ENCODE measurements around the gene PCNX1.
"Not testable (repeated sequence)": the region's sequence is repeated elsewhere in the genome, so short reads cannot be mapped to it uniquely, and the experiment has no call there.

Gene PCNX1

GRCh38 chr14:71121711-71122110 lies 214.5 kb downstream of the PCNX1 start:
- H3K79me2 ChIP-seq (ENCODE audit: control insufficient read depth, insufficient read depth, low read length, unreplicated experiment): no peaks in the 10 kb centered on the region
- H3K4me3 ChIP-seq (ENCODE audit: low read depth, low read length): no peak overlapping the region
- H3K27ac ChIP-seq (ENCODE audit: low read depth, low read length): no peak overlapping the region
- no peaks in the 10 kb centered on the region for H3K27me3 ChIP-seq (ENCODE audit: insufficient read depth, low read length)
- peaks cover 19% of the 10 kb centered on the region for H3K4me1 ChIP-seq (ENCODE audit: control insufficient read depth, insufficient read depth, low read length, unreplicated experiment)
- H2AFZ ChIP-seq (ENCODE audit: low read length, unreplicated experiment): no peak overlapping the region
- no peaks in the 10 kb centered on the region for H3K36me3 ChIP-seq (ENCODE audit: insufficient read depth, low read length)

GRCh38 chr14:71122866-71123565 lies 215.8 kb downstream of the PCNX1 start:
- H3K4me1 ChIP-seq (ENCODE audit: control insufficient read depth, insufficient read depth, low read length, unreplicated experiment): peaks cover 14% of the 10 kb centered on the region
- H3K36me3 ChIP-seq (ENCODE audit: insufficient read depth, low read length): no peaks in the 10 kb centered on the region
- H3K27me3 ChIP-seq (ENCODE audit: insufficient read depth, low read length): no peaks in the 10 kb centered on the region
- H3K79me2 ChIP-seq (ENCODE audit: control insufficient read depth, insufficient read depth, low read length, unreplicated experiment): no peaks in the 10 kb centered on the region
- H2AFZ ChIP-seq (ENCODE audit: low read length, unreplicated experiment): no peak overlapping the region
- H3K4me3 ChIP-seq (ENCODE audit: low read depth, low read length): no peak overlapping the region
- H3K27ac ChIP-seq (ENCODE audit: low read depth, low read length): no peak overlapping the region

- H3K4me3 ChIP-seq (ENCODE audit: low read depth, low read length): no peak overlapping the region
- H3K27ac ChIP-seq (ENCODE audit: low read depth, low read length): no peak overlapping the region
These were observed 216.4 kb downstream of the PCNX1 start for GRCh38 chr14:71123579-71124135.

GRCh38 chr14:71129716-71130490 lies 222.6 kb downstream of the PCNX1 start:
- H3K36me3 ChIP-seq (ENCODE audit: insufficient read depth, low read length); H3K4me3 ChIP-seq (ENCODE audit: low read depth, low read length); H3K79me2 ChIP-seq (ENCODE audit: control insufficient read depth, insufficient read depth, low read length, unreplicated experiment); H3K27me3 ChIP-seq (ENCODE audit: insufficient read depth, low read length): not testable (repeated sequence)
- Histone ChIP-seq H3K27ac (ENCODE audit: low read depth, low read length) (peak overlapping the region; percentile 63), H3K4me1 (ENCODE audit: control insufficient read depth, insufficient read depth, low read length, unreplicated experiment) (peaks cover 24% of the 10 kb centered on the region), H2AFZ (ENCODE audit: low read length, unreplicated experiment) (peak overlapping the region; percentile 65)

More at GRCh38 chr14:71123579-71124135, 216.4 kb downstream of the PCNX1 start:
- Histone ChIP-seq H3K79me2 (ENCODE audit: control insufficient read depth, insufficient read depth, low read length, unreplicated experiment) (no peaks in the 10 kb centered on the region), H3K4me1 (ENCODE audit: control insufficient read depth, insufficient read depth, low read length, unreplicated experiment) (peaks cover 8% of the 10 kb centered on the region), H3K27me3 (ENCODE audit: insufficient read depth, low read length) (no peaks in the 10 kb centered on the region), H3K36me3 (ENCODE audit: insufficient read depth, low read length) (no peaks in the 10 kb centered on the region), H2AFZ (ENCODE audit: low read length, unreplicated experiment) (no peak overlapping the region)

GRCh38 chr14:71130491-71131179 lies 223.4 kb downstream of the PCNX1 start:
- peak overlapping the region; percentile 52 for H3K4me3 ChIP-seq (ENCODE audit: low read depth, low read length)
- no peaks in the 10 kb centered on the region for H3K79me2 ChIP-seq (ENCODE audit: control insufficient read depth, insufficient read depth, low read length, unreplicated experiment)
- no peaks in the 10 kb centered on the region for H3K27me3 ChIP-seq (ENCODE audit: insufficient read depth, low read length)
- H3K4me1 ChIP-seq (ENCODE audit: control insufficient read depth, insufficient read depth, low read length, unreplicated experiment): peaks cover 24% of the 10 kb centered on the region
- H2AFZ ChIP-seq (ENCODE audit: low read length, unreplicated experiment): peak overlapping the region; percentile 65
- no peaks in the 10 kb centered on the region for H3K36me3 ChIP-seq (ENCODE audit: insufficient read depth, low read length)
- peak overlapping the region; percentile 63 for H3K27ac ChIP-seq (ENCODE audit: low read depth, low read length)

- no peak overlapping the region for H3K27ac ChIP-seq (ENCODE audit: low read depth, low read length)
- no peaks in the 10 kb centered on the region for H3K27me3 ChIP-seq (ENCODE audit: insufficient read depth, low read length)
- H3K4me1 ChIP-seq (ENCODE audit: control insufficient read depth, insufficient read depth, low read length, unreplicated experiment): peaks cover 32% of the 10 kb centered on the region
- no peaks in the 10 kb centered on the region for H3K79me2 ChIP-seq (ENCODE audit: control insufficient read depth, insufficient read depth, low read length, unreplicated experiment)
- no peak overlapping the region for H3K4me3 ChIP-seq (ENCODE audit: low read depth, low read length)
- no peaks in the 10 kb centered on the region for H3K36me3 ChIP-seq (ENCODE audit: insufficient read depth, low read length)
- H2AFZ ChIP-seq (ENCODE audit: low read length, unreplicated experiment): no peak overlapping the region
These were observed 226.0 kb downstream of the PCNX1 start for GRCh38 chr14:71133296-71133695.

GRCh38 chr14:71135496-71135895 lies 228.2 kb downstream of the PCNX1 start:
- peaks cover 35% of the 10 kb centered on the region for H3K4me1 ChIP-seq (ENCODE audit: control insufficient read depth, insufficient read depth, low read length, unreplicated experiment)
- H3K27ac ChIP-seq (ENCODE audit: low read depth, low read length): no peak overlapping the region
- no peak overlapping the region for H3K4me3 ChIP-seq (ENCODE audit: low read depth, low read length)
- no peaks in the 10 kb centered on the region for H3K27me3 ChIP-seq (ENCODE audit: insufficient read depth, low read length)
- no peaks in the 10 kb centered on the region for H3K36me3 ChIP-seq (ENCODE audit: insufficient read depth, low read length)
- no peaks in the 10 kb centered on the region for H3K79me2 ChIP-seq (ENCODE audit: control insufficient read depth, insufficient read depth, low read length, unreplicated experiment)
- H2AFZ ChIP-seq (ENCODE audit: low read length, unreplicated experiment): no peak overlapping the region

- Histone ChIP-seq H2AFZ (ENCODE audit: low read length, unreplicated experiment) (no peak overlapping the region), H3K4me3 (ENCODE audit: low read depth, low read length) (no peak overlapping the region), H3K27me3 (ENCODE audit: insufficient read depth, low read length) (no peaks in the 10 kb centered on the region), H3K79me2 (ENCODE audit: control insufficient read depth, insufficient read depth, low read length, unreplicated experiment) (no peaks in the 10 kb centered on the region), H3K27ac (ENCODE audit: low read depth, low read length) (no peak overlapping the region), H3K4me1 (ENCODE audit: control insufficient read depth, insufficient read depth, low read length, unreplicated experiment) (peaks cover 35% of the 10 kb centered on the region), H3K36me3 (ENCODE audit: insufficient read depth, low read length) (no peaks in the 10 kb centered on the region)
These were observed 228.7 kb downstream of the PCNX1 start for GRCh38 chr14:71135911-71136310.

GRCh38 chr14:71136386-71137060 lies 229.3 kb downstream of the PCNX1 start:
- Histone ChIP-seq H3K79me2 (ENCODE audit: control insufficient read depth, insufficient read depth, low read length, unreplicated experiment) (no peaks in the 10 kb centered on the region), H2AFZ (ENCODE audit: low read length, unreplicated experiment) (no peak overlapping the region)

More at GRCh38 chr14:71136386-71137060, 229.3 kb downstream of the PCNX1 start:
- Histone ChIP-seq H3K36me3 (ENCODE audit: insufficient read depth, low read length) (no peaks in the 10 kb centered on the region), H3K4me1 (ENCODE audit: control insufficient read depth, insufficient read depth, low read length, unreplicated experiment) (peaks cover 34% of the 10 kb centered on the region), H3K4me3 (ENCODE audit: low read depth, low read length) (no peak overlapping the region), H3K27me3 (ENCODE audit: insufficient read depth, low read length) (no peaks in the 10 kb centered on the region), H3K27ac (ENCODE audit: low read depth, low read length) (no peak overlapping the region)
